Kidney (tissue), 14 donors: ENCODE results near the gene MCMBP. TPM values are rescaled to one million over a fixed set of nuclear protein-coding genes. Genes with fewer than 3 reads are reported as not detected.

ENCODE experiments used
- DNase-seq, 5 donors: peaks; one replicate each; pipeline ENCODE4 v3.0.0-alpha.2; 2013 to 2020
- FAIRE-seq: peaks from 2 replicates; lab custom pipeline; 2012; peaks lifted over from hg19 to GRCh38; lab: Jason Lieb, UNC
- H3K27ac ChIP-seq, 2 donors: one replicate each; pipeline ENCODE4 v1.7.0; 2013; ENCODE audit warnings: low read depth in 2 of 2, low read length in 2 of 2, inconsistent platforms in 1 of 2
- H3K27me3 ChIP-seq: one replicate; pipeline ENCODE4 v1.7.1; 2013; ENCODE audit warnings: low read length, inconsistent platforms; ENCODE audit not compliant: control insufficient read depth, insufficient read depth
- H3K36me3 ChIP-seq, 3 donors: one replicate each; pipeline versions ENCODE4 v1.7.0 to v1.7.1; 2013; ENCODE audit warnings: low read length in 3 of 3, control low read depth in 1 of 3, inconsistent platforms in 1 of 3; ENCODE audit not compliant: insufficient read depth in 3 of 3, control insufficient read depth in 2 of 3
- H3K4me1 ChIP-seq, 3 donors: one replicate each; pipeline versions ENCODE4 v1.7.0 to v1.7.1; 2013; ENCODE audit warnings: low read length in 3 of 3, inconsistent platforms in 1 of 3, low read depth in 1 of 3; ENCODE audit not compliant: control insufficient read depth in 2 of 3, insufficient read depth in 2 of 3
- H3K4me3 ChIP-seq, 3 donors: one replicate each; pipeline versions ENCODE4 v1.7.0 to v1.8.1; 2013; ENCODE audit warnings: low read length in 3 of 3, control low read depth in 1 of 3, inconsistent platforms in 1 of 3
- H3K9ac ChIP-seq, 3 donors: one replicate each; pipeline versions ENCODE4 v1.7.0 to v1.7.1; 2013; ENCODE audit warnings: low read length in 3 of 3, control low read depth in 1 of 3, inconsistent platforms in 1 of 3
- H3K9me3 ChIP-seq, 3 donors: one replicate each; pipeline versions ENCODE4 v1.7.0 to v1.7.1; 2013; ENCODE audit warnings: low read length in 3 of 3, control low read depth in 1 of 3, inconsistent platforms in 1 of 3; ENCODE audit not compliant: control insufficient read depth in 2 of 3, insufficient read depth in 1 of 3
- intact Hi-C: fragments of 100-400 bp; cut with DNase I; formaldehyde crosslinking; loops from one replicate; pipeline ENCODE4 v1.11.1; 2022
- polyA plus RNA-seq: library from polyadenylated mRNA; stranded (reverse); fragments of 350-450 nt; fragmentation: Illumina TruSeq; extraction: RNeasy Lipid Tissue Mini Kit (QIAGEN cat#74804); gene quantifications from one replicate; pipeline ENCODE4 v1.2.3, GENCODE V29; 2014; ENCODE audit warnings: low read depth, low replicate concordance; ENCODE audit not compliant: insufficient read depth
- total RNA-seq: library from RNA; stranded (reverse); fragmentation: NEBNext Ultra II Directional; extraction: Animal tissue kit (Norgen Biotek cat#: 25700); gene quantifications from one replicate; pipeline ENCODE4 v1.2.1, GENCODE V29; 2021
- TF ChIP-seq, protein P1 (sequence below): IDR thresholded peaks from 3 replicates; pipeline ENCODE4 v1.5.1; 2012; ENCODE audit warnings: mild to moderate bottlenecking, moderate library complexity, borderline replicate concordance; ENCODE audit not compliant: insufficient read depth; ENCODE audit errors: extremely low read depth
- donor health status: control.
- donor health status: control.
- donor health status: control.
- donor health status: control.
- donor health status: control.
- donor health status: DM: yes; HTN: yes; CAD: no.
- donor health status: Normal renal cell carcinoma (clear cell type).

MCMBP gene
- total and polyA plus RNA-seq, 2 donors from 2014 or later = 21.3 to 45.3 TPM

DNA sequence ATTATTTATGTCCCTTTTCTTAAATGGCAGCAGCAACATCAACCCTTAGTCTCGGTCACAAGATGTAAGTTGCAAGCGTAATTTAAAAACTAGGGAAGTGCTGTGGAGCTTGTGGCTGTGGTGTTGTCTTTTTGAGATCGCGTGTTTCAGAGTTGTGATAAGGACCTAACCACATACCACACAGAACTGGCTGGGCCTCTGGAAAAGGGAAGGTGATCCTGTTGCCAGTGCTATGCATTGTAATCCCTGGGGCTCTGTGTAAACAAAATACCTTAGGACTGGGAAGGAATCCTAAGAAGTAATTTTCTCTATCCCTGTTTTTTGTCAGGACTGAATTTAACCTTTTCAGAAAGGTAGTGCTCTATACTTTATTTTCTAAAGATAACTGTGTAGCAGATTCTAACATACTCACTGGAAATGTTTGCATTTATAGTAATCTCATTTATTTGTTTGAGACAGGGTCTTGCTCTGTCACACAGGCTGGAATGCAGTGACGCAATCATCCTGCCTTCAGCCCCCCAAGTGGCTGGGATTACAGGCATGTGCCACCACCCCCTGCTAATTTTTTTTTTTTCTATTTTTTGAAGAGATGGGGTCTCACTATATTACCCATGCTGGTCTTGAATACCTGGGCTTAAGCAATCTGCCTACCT lies 86.4 kb downstream of the MCMBP start:
- Histone ChIP-seq H3K36me3 (no peaks in the 10 kb centered on the region), H3K9ac (no peak overlapping the region), H3K9me3 (no peaks in the 10 kb centered on the region), H3K4me1 (no peaks in the 10 kb centered on the region), H3K27me3 (no peaks in the 10 kb centered on the region), H3K27ac (no peak overlapping the region), H3K4me3 (no peak overlapping the region)
- FAIRE-seq (no peak), DNase-seq (peak in 3 of 5 donors; percentile 59 to 83 (median 78))
- TF ChIP-seq, protein P1, sequence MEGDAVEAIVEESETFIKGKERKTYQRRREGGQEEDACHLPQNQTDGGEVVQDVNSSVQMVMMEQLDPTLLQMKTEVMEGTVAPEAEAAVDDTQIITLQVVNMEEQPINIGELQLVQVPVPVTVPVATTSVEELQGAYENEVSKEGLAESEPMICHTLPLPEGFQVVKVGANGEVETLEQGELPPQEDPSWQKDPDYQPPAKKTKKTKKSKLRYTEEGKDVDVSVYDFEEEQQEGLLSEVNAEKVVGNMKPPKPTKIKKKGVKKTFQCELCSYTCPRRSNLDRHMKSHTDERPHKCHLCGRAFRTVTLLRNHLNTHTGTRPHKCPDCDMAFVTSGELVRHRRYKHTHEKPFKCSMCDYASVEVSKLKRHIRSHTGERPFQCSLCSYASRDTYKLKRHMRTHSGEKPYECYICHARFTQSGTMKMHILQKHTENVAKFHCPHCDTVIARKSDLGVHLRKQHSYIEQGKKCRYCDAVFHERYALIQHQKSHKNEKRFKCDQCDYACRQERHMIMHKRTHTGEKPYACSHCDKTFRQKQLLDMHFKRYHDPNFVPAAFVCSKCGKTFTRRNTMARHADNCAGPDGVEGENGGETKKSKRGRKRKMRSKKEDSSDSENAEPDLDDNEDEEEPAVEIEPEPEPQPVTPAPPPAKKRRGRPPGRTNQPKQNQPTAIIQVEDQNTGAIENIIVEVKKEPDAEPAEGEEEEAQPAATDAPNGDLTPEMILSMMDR = no peak
- intact Hi-C loops = no loop called here

DNA sequence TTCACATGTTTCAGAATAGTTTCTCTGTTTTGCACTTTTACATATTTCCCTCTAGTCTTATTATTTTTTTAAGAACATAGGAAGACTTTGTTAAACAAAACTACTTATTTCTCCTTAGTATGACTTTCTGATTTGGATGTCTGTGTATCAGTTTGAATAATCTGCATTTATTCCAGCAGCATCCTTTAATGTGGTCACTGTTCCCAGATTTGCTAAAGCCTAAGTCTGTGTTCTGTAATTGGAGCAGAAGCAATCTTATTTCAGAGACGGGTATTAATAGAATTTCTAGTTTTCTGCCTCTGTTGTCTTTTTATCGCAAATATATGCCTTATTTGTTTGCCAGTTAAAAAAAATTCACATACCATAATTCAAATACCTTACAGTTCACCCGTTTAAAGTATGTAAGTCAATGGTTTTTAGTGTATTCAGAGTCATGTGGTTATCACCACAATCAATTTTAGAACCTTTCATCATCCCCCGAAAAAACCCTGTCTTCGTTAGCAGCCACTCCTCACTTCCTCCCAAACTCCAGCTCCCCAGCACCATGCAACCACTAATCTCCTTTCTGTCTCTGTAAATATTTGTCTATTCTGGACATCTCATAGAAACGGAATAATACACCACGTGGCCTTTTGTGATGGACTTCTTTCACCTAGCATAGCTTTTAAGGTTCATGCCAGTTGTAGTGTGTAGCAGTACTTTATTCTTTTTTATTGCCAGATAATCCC lies 88.1 kb downstream of the MCMBP start:
- intact Hi-C loops = no loop called here
- Histone ChIP-seq H3K4me1 (no peaks in the 10 kb centered on the region), H3K36me3 (no peaks in the 10 kb centered on the region), H3K4me3 (no peak overlapping the region), H3K9me3 (no peaks in the 10 kb centered on the region), H3K27me3 (no peaks in the 10 kb centered on the region), H3K27ac (no peak overlapping the region), H3K9ac (no peak overlapping the region)
- no peak for FAIRE-seq
- TF ChIP-seq, protein P1 = no peak
- DNase-seq = no peak

DNA sequence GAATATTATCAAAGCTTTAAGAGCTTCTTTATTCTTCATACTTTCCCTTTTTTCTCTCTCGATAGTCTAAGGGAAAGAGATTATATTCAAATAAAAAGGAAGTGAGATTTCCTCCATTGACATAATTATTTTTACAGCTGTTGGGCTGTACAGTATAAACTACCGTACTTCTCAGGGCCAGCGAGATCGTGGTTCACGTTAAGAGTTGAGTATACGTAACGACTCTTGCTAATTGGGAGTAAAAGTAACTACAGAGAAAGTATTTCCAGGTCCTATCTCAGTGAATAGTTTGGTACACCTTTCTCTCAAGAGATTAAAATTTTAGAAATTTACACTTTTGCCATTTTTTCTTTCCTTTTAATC lies 89.0 kb downstream of the MCMBP start:
- TF ChIP-seq, protein P1 = no peak
- FAIRE-seq = no peak
- Histone ChIP-seq H3K27ac (no peak overlapping the region), H3K27me3 (no peaks in the 10 kb centered on the region), H3K4me1 (no peaks in the 10 kb centered on the region), H3K9ac (no peak overlapping the region), H3K36me3 (no peaks in the 10 kb centered on the region), H3K4me3 (no peak overlapping the region), H3K9me3 (no peaks in the 10 kb centered on the region)
- intact Hi-C loops = no loop called here
- no peak for DNase-seq
